ENCODE data around the gene HNF1B. TPM values are rescaled to one million over a fixed set of nuclear protein-coding genes. Genes with fewer than 3 reads are reported as not detected.

HNF1B gene
- total and polyA plus RNA-seq, 7 experiments from 2014 or later, result 1.4 TPM; not detected in 6

DNA sequence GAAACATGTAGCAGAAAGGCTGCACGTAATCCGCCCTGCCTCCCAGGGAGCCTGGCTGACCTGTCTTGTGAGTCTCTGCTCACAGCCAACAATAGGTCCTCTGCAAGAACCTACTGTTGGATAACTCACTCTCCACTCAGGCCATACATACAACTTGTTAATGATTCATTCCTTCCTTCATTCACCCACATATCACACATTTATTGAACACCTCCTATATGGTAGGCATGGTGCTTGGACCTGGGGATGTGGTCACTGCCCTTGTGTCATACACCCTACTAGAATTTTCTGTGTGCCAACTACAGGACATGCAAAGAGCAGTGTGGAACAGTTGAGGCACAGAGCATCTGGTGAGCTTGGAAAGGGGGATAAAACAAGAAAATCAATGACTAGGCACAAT is 28.1 kb upstream of the HNF1B start:
- Histone ChIP-seq H3K4me1 (ENCODE audit: control insufficient read depth in 2 of 2, insufficient read depth in 2 of 2, low read length in 2 of 2) (peaks cover 0 to 5% of the 10 kb centered on the region in 2 donors), H3K27me3 (ENCODE audit: control insufficient read depth in 2 of 2, insufficient read depth in 2 of 2, low read length in 2 of 2) (no peaks in the 10 kb centered on the region), H3K36me3 (ENCODE audit: control insufficient read depth in 2 of 3, insufficient read depth in 3 of 3, low read length in 3 of 3) (no peaks in the 10 kb centered on the region), H3K27ac (ENCODE audit: low read depth, low read length) (no peak overlapping the region), H3K4me3 (ENCODE audit: low read length) (no peak overlapping the region), H3K9me3 (ENCODE audit: control insufficient read depth in 2 of 3, low read length in 3 of 3) (no peaks in the 10 kb centered on the region)
- Mint-ChIP-seq H3K4me1 (peaks cover 0 to 44% (median 2%) of the 10 kb centered on the region in 7 donors), H3K4me3 (no peak overlapping the region), H3K9me3 (no peaks in the 10 kb centered on the region), H3K27me3 (peaks cover 3 to 21% (median 11%) of the 10 kb centered on the region in 5 donors), H3K27ac (no peak overlapping the region), H3K36me3 (no peaks in the 10 kb centered on the region)
- ChIA-PET CTCF (no interaction called here), POLR2A (no interaction called here)
- intact Hi-C loops (cut with micrococcal nuclease), result loop anchor here (5.0 to 10.0 kb wide), 3 partner anchors 36 to 72 kb away; no protein-coding TSS in a partner anchor
- DNase-seq (no peak), ATAC-seq (no peak)

GRCh38 chr17:37770631-37771518 is 26.0 kb upstream of the HNF1B start:
- Histone ChIP-seq H3K27me3 (ENCODE audit: control insufficient read depth in 2 of 2, insufficient read depth in 2 of 2, low read length in 2 of 2) (no peaks in the 10 kb centered on the region), H3K27ac (ENCODE audit: low read depth, low read length) (no peak overlapping the region), H3K4me3 (ENCODE audit: low read length) (no peak overlapping the region), H3K4me1 (ENCODE audit: control insufficient read depth in 2 of 2, insufficient read depth in 2 of 2, low read length in 2 of 2) (peaks cover 0 to 5% of the 10 kb centered on the region in 2 donors), H3K36me3 (ENCODE audit: control insufficient read depth in 2 of 3, insufficient read depth in 3 of 3, low read length in 3 of 3) (no peaks in the 10 kb centered on the region), H3K9me3 (ENCODE audit: control insufficient read depth in 2 of 3, low read length in 3 of 3) (no peaks in the 10 kb centered on the region)
- H3K9me3 Mint-ChIP-seq, result no peaks in the 10 kb centered on the region
- peaks cover 14 to 26% (median 18%) of the 10 kb centered on the region in 5 donors for H3K27me3 Mint-ChIP-seq
- H3K36me3 Mint-ChIP-seq, result peaks cover 0 to 2% (median 0%) of the 10 kb centered on the region in 5 donors
- ATAC-seq, result peak; percentile 34
- ChIA-PET POLR2A (no interaction called here), CTCF (interaction anchor here (0.9 to 1.5 kb wide), 3 partner anchors 12 to 243 kb away, joined by 3 to 5 read pairs (median 4); no protein-coding TSS in a partner anchor)
- intact Hi-C loops (cut with micrococcal nuclease), result loop anchor here (5.0 to 10.0 kb wide), 3 partner anchors 34 to 74 kb away; no protein-coding TSS in a partner anchor
- H3K27ac Mint-ChIP-seq, result peak overlapping the region in 1 of 9 donors; percentile 9
- peak overlapping the region in 1 of 10 donors; percentile 14 for H3K4me3 Mint-ChIP-seq
- H3K4me1 Mint-ChIP-seq, result peaks cover 0 to 49% (median 3%) of the 10 kb centered on the region in 7 donors
- DNase-seq, result peak in 4 of 9 donors; percentile 5 to 11 (median 9)

GRCh38 chr17:37769050-37769449 is 24.2 kb upstream of the HNF1B start:
- Histone ChIP-seq H3K4me3 (ENCODE audit: low read length) (no peak overlapping the region), H3K36me3 (ENCODE audit: control insufficient read depth in 2 of 3, insufficient read depth in 3 of 3, low read length in 3 of 3) (no peaks in the 10 kb centered on the region), H3K4me1 (ENCODE audit: control insufficient read depth in 2 of 2, insufficient read depth in 2 of 2, low read length in 2 of 2) (peaks cover 8 to 13% of the 10 kb centered on the region in 2 donors), H3K27ac (ENCODE audit: low read depth, low read length) (no peak overlapping the region), H3K27me3 (ENCODE audit: control insufficient read depth in 2 of 2, insufficient read depth in 2 of 2, low read length in 2 of 2) (peaks cover 0 to 3% of the 10 kb centered on the region in 2 donors), H3K9me3 (ENCODE audit: control insufficient read depth in 2 of 3, low read length in 3 of 3) (no peaks in the 10 kb centered on the region)
- H3K27ac Mint-ChIP-seq, result no peak overlapping the region
- intact Hi-C loops (cut with micrococcal nuclease), result no loop called here
- peaks cover 5 to 49% (median 12%) of the 10 kb centered on the region in 7 donors for H3K4me1 Mint-ChIP-seq
- ChIA-PET POLR2A (no interaction called here), CTCF (no interaction called here)
- H3K27me3 Mint-ChIP-seq, result peaks cover 16 to 31% (median 18%) of the 10 kb centered on the region in 5 donors
- H3K4me3 Mint-ChIP-seq, result no peak overlapping the region
- H3K36me3 Mint-ChIP-seq, result peaks cover 0 to 2% (median 0%) of the 10 kb centered on the region in 5 donors
- ATAC-seq, result no peak
- DNase-seq, result no peak
- no peaks in the 10 kb centered on the region for H3K9me3 Mint-ChIP-seq

DNA sequence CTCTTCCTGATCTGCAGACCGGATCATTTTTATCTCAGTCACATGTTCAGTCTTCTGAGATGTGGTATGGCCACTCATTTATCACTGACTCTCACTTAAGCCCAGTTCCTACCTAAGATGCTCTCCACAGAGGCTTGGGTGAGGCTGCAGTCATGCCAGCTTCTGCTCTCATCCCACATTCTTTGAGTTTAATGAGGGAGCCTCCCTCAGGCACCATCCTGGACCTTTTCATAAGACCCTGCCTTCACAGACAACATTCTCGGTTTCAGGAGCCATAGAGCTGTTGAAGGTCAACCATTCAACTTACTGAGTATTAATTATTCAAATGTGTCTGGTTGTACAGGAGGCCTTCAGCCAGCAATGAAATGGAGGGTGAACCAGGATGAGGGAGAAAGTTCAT is 23.6 kb upstream of the HNF1B start:
- intact Hi-C loops (cut with micrococcal nuclease), result no loop called here
- peaks cover 0 to 2% (median 0%) of the 10 kb centered on the region in 5 donors for H3K36me3 Mint-ChIP-seq
- no peak for DNase-seq
- peaks cover 8 to 13% of the 10 kb centered on the region in 2 donors for H3K4me1 ChIP-seq (ENCODE audit: control insufficient read depth in 2 of 2, insufficient read depth in 2 of 2, low read length in 2 of 2)
- H3K4me3 Mint-ChIP-seq, result no peak overlapping the region
- no peaks in the 10 kb centered on the region for H3K9me3 ChIP-seq (ENCODE audit: control insufficient read depth in 2 of 3, low read length in 3 of 3)
- peaks cover 5 to 44% (median 12%) of the 10 kb centered on the region in 7 donors for H3K4me1 Mint-ChIP-seq
- H3K36me3 ChIP-seq (ENCODE audit: control insufficient read depth in 2 of 3, insufficient read depth in 3 of 3, low read length in 3 of 3), result no peaks in the 10 kb centered on the region
- peaks cover 16 to 31% (median 18%) of the 10 kb centered on the region in 5 donors for H3K27me3 Mint-ChIP-seq
- no peaks in the 10 kb centered on the region for H3K9me3 Mint-ChIP-seq
- ATAC-seq, result no peak
- peaks cover 0 to 3% of the 10 kb centered on the region in 2 donors for H3K27me3 ChIP-seq (ENCODE audit: control insufficient read depth in 2 of 2, insufficient read depth in 2 of 2, low read length in 2 of 2)
- H3K27ac ChIP-seq (ENCODE audit: low read depth, low read length), result no peak overlapping the region
- CTCF ChIA-PET, result no interaction called here
- no peak overlapping the region for H3K4me3 ChIP-seq (ENCODE audit: low read length)
- POLR2A ChIA-PET, result interaction anchor here (0.6 kb wide), 1 partner anchor 26 kb away, joined by 5 read pairs; no protein-coding TSS in a partner anchor
- H3K27ac Mint-ChIP-seq, result no peak overlapping the region

DNA sequence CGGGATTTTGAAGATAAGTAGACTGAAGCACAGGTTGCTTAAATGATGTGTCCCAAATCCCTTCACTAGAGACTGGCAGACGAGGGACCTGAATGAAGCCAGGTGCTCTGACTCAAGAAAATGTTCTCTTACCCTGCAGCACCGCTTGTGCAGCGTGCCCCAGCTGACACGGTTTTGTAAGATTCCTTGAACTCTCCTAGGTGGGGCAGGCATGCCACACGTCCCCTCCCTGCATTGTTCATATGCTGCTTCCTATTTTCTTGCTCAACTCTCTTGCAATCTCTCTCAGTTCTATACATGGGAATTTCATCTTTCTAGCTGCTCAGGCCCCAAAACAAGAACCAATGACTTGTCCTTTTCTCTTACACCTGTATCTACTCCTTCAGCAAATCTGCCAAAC is 22.1 kb upstream of the HNF1B start:
- intact Hi-C loops (cut with micrococcal nuclease), result no loop called here
- H3K9me3 ChIP-seq (ENCODE audit: control insufficient read depth in 2 of 3, low read length in 3 of 3), result no peaks in the 10 kb centered on the region
- H3K4me1 ChIP-seq (ENCODE audit: control insufficient read depth in 2 of 2, insufficient read depth in 2 of 2, low read length in 2 of 2), result peaks cover 8 to 13% of the 10 kb centered on the region in 2 donors
- H3K36me3 ChIP-seq (ENCODE audit: control insufficient read depth in 2 of 3, insufficient read depth in 3 of 3, low read length in 3 of 3), result no peaks in the 10 kb centered on the region
- ChIA-PET POLR2A (no interaction called here), CTCF (no interaction called here)
- peaks cover 0 to 5% of the 10 kb centered on the region in 2 donors for H3K27me3 ChIP-seq (ENCODE audit: control insufficient read depth in 2 of 2, insufficient read depth in 2 of 2, low read length in 2 of 2)
- Mint-ChIP-seq H3K27ac (no peak overlapping the region), H3K36me3 (peaks cover 0 to 5% (median 0%) of the 10 kb centered on the region in 5 donors), H3K27me3 (peaks cover 22 to 34% (median 27%) of the 10 kb centered on the region in 5 donors), H3K4me3 (no peak overlapping the region), H3K4me1 (peaks cover 5 to 48% (median 12%) of the 10 kb centered on the region in 7 donors), H3K9me3 (no peaks in the 10 kb centered on the region)
- H3K27ac ChIP-seq (ENCODE audit: low read depth, low read length), result no peak overlapping the region
- DNase-seq (no peak), ATAC-seq (peak; percentile 54)
- H3K4me3 ChIP-seq (ENCODE audit: low read length), result no peak overlapping the region

- Mint-ChIP-seq H3K27me3 (peaks cover 28 to 42% (median 34%) of the 10 kb centered on the region in 5 donors), H3K36me3 (peaks cover 0 to 5% (median 0%) of the 10 kb centered on the region in 5 donors), H3K4me1 (peaks cover 5 to 52% (median 12%) of the 10 kb centered on the region in 7 donors), H3K27ac (no peak overlapping the region), H3K4me3 (peak overlapping the region in 1 of 10 donors; percentile 32), H3K9me3 (no peaks in the 10 kb centered on the region)
- no peaks in the 10 kb centered on the region for H3K36me3 ChIP-seq (ENCODE audit: control insufficient read depth in 2 of 3, insufficient read depth in 3 of 3, low read length in 3 of 3)
- H3K27me3 ChIP-seq (ENCODE audit: control insufficient read depth in 2 of 2, insufficient read depth in 2 of 2, low read length in 2 of 2), result peaks cover 0 to 5% of the 10 kb centered on the region in 2 donors
- intact Hi-C loops (cut with micrococcal nuclease), result loop anchor here in 1 of 2 donors (2.0 kb wide), 1 partner anchor 18 kb away; no protein-coding TSS in a partner anchor
- H3K9me3 ChIP-seq (ENCODE audit: control insufficient read depth in 2 of 3, low read length in 3 of 3), result no peaks in the 10 kb centered on the region
- no peak overlapping the region for H3K27ac ChIP-seq (ENCODE audit: low read depth, low read length)
- no peak overlapping the region for H3K4me3 ChIP-seq (ENCODE audit: low read length)
- ATAC-seq, result no peak
- peaks cover 8 to 13% of the 10 kb centered on the region in 2 donors for H3K4me1 ChIP-seq (ENCODE audit: control insufficient read depth in 2 of 2, insufficient read depth in 2 of 2, low read length in 2 of 2)
- no peak for DNase-seq
- CTCF ChIA-PET, result interaction anchor here (0.5 kb wide), 1 partner anchor 877 kb away, joined by 5 read pairs; no protein-coding TSS in a partner anchor
- POLR2A ChIA-PET, result interaction anchor here (0.7 kb wide), 1 partner anchor 1618 kb away, joined by 3 read pairs; no protein-coding TSS in a partner anchor
These were observed 19.5 kb upstream of the HNF1B start for GRCh38 chr17:37764383-37764782.

Measured in naive thymus-derived CD4-positive, alpha-beta T cell (primary cell).